HEK293 (cell line): Measurements from ENCODE around the gene OR2M4.
"Not testable (repeated sequence)": the region's sequence is repeated elsewhere in the genome, so short reads cannot be mapped to it uniquely, and the experiment has no call there.

Experiments
- CTCF ChIA-PET: fragments of 350-600 bp; formaldehyde crosslinking; extraction: SDS; loops from one replicate; lab custom pipeline; 2021; ENCODE audit warnings: antibody characterized with exemption; lab: Yijun Ruan, JAX
- POLR2A ChIA-PET: fragments of 300-600 bp; formaldehyde crosslinking; extraction: SDS; loops from one replicate; lab custom pipeline; 2020; ENCODE audit warnings: antibody characterized with exemption, inconsistent platforms; lab: Yijun Ruan, JAX
- H3K27ac ChIP-seq: fragments of 200-500 bp; sonication (Bioruptor generic); 2 replicates; pipeline ENCODE4 v1.5.1; 2014; ENCODE audit warnings: low read depth, low read length, control low read depth, inconsistent platforms; ENCODE audit errors: extremely low read depth
- H3K36me3 ChIP-seq, 2 experiments: fragments of 200-500 bp in 1 of 2; sonication (Bioruptor generic) in 1 of 2; 1 replicate in 1 of 2; 2 replicates in 1 of 2; pipeline ENCODE4 v1.5.1; 2014 to 2017; ENCODE audit warnings: inconsistent platforms in 2 of 2, low read length in 2 of 2; ENCODE audit not compliant: control insufficient read depth in 2 of 2, insufficient read depth in 1 of 2
- H3K4me1 ChIP-seq: fragments of 200-500 bp; sonication (Bioruptor generic); 2 replicates; pipeline ENCODE4 v1.5.1; 2014; ENCODE audit warnings: mild to moderate bottlenecking, low read length, inconsistent platforms; ENCODE audit not compliant: control insufficient read depth, insufficient read depth
- H3K4me3 ChIP-seq: 2 replicates; pipeline ENCODE4 v1.5.1; 2011; ENCODE audit warnings: low read depth, mild to moderate bottlenecking, control low read depth, low read length, moderate library complexity
- H3K9me3 ChIP-seq: fragments of 200-500 bp; sonication (Bioruptor generic); 2 replicates; pipeline ENCODE4 v1.5.1; 2014; ENCODE audit warnings: low read depth, low read length, inconsistent platforms; ENCODE audit not compliant: control insufficient read depth, insufficient read depth
- BCL6B ChIP-seq: fragments of 450-650 bp; formaldehyde crosslinking; IDR thresholded peaks from 2 replicates; pipeline ENCODE4 v1.5.1; 2017; ENCODE audit warnings: missing biosample characterization, missing genetic modification characterization
- EGR2 ChIP-seq: fragments of 450-650 bp; formaldehyde crosslinking; IDR thresholded peaks from 2 replicates; pipeline ENCODE4 v1.5.1; 2016; ENCODE audit warnings: low read depth, missing biosample characterization, missing genetic modification characterization
- HOXD13 ChIP-seq: sonication (generic); formaldehyde crosslinking; IDR thresholded peaks from 2 replicates; pipeline ENCODE4 v1.8.0; 2022; ENCODE audit warnings: missing genetic modification reagents, borderline replicate concordance
- OVOL3 ChIP-seq: fragments of 450-650 bp; formaldehyde crosslinking; IDR thresholded peaks from 2 replicates; pipeline ENCODE4 v1.5.1; 2016; ENCODE audit warnings: missing biosample characterization, missing genetic modification characterization
- PBX3 ChIP-seq: sonication (generic); formaldehyde crosslinking; IDR thresholded peaks from 2 replicates; pipeline ENCODE4 v1.8.1; 2022; ENCODE audit warnings: mild to moderate bottlenecking, moderate library complexity, missing genetic modification reagents
- SALL2 ChIP-seq: fragments of 450-650 bp; formaldehyde crosslinking; IDR thresholded peaks from 2 replicates; pipeline ENCODE4 v1.5.0; 2017; ENCODE audit warnings: missing biosample characterization, mild to moderate bottlenecking, missing genetic modification characterization, borderline replicate concordance
- ZBTB1 ChIP-seq: fragments of 450-650 bp; formaldehyde crosslinking; IDR thresholded peaks from 2 replicates; pipeline ENCODE4 v1.5.1; 2016; ENCODE audit warnings: missing biosample characterization, missing genetic modification characterization
- ZEB2 ChIP-seq: fragments of 450-650 bp; formaldehyde crosslinking; IDR thresholded peaks from 2 replicates; pipeline ENCODE4 v1.5.1; 2016; ENCODE audit warnings: missing biosample characterization, missing genetic modification characterization
- ZFP69B ChIP-seq: fragments of 450-650 bp; formaldehyde crosslinking; IDR thresholded peaks from 2 replicates; pipeline ENCODE4 v1.5.1; 2016; ENCODE audit warnings: missing biosample characterization, missing genetic modification characterization
- ZNF133 ChIP-seq: fragments of 450-650 bp; formaldehyde crosslinking; IDR thresholded peaks from 2 replicates; pipeline ENCODE4 v1.5.1; 2016; ENCODE audit warnings: missing biosample characterization, missing genetic modification characterization
- ZNF18 ChIP-seq: fragments of 450-650 bp; formaldehyde crosslinking; IDR thresholded peaks from 2 replicates; pipeline ENCODE4 v1.5.1; 2016; ENCODE audit warnings: missing biosample characterization, missing genetic modification characterization
- ZNF19 ChIP-seq: fragments of 450-650 bp; formaldehyde crosslinking; IDR thresholded peaks from 2 replicates; pipeline ENCODE4; 2016; ENCODE audit warnings: missing biosample characterization, missing genetic modification characterization, low read depth
- ZNF335 ChIP-seq: fragments of 450-650 bp; formaldehyde crosslinking; conservative IDR thresholded peaks from 2 replicates; pipeline ENCODE4 v1.5.1; 2016; ENCODE audit warnings: missing biosample characterization, missing genetic modification characterization
- ZNF416 ChIP-seq: fragments of 450-650 bp; formaldehyde crosslinking; IDR thresholded peaks from 2 replicates; pipeline ENCODE4 v1.5.1; 2016; ENCODE audit warnings: missing biosample characterization, missing genetic modification characterization
- ZNF555 ChIP-seq: fragments of 450-650 bp; formaldehyde crosslinking; conservative IDR thresholded peaks from 2 replicates; pipeline ENCODE4 v1.5.1; 2017; ENCODE audit warnings: missing biosample characterization, mild to moderate bottlenecking, missing genetic modification characterization, inconsistent platforms
- ZNF585B ChIP-seq: fragments of 450-650 bp; formaldehyde crosslinking; IDR thresholded peaks from 2 replicates; pipeline ENCODE4 v1.5.1; 2016; ENCODE audit warnings: missing biosample characterization, missing genetic modification characterization
- ZNF610 ChIP-seq: fragments of 450-650 bp; formaldehyde crosslinking; IDR thresholded peaks from 2 replicates; pipeline ENCODE4 v1.5.1; 2016; ENCODE audit warnings: missing biosample characterization, missing genetic modification characterization, borderline replicate concordance
- ZNF654 ChIP-seq: fragments of 450-650 bp; formaldehyde crosslinking; IDR thresholded peaks from 2 replicates; pipeline ENCODE4 v1.5.1; 2016; ENCODE audit warnings: low read depth, missing biosample characterization, missing genetic modification characterization

Gene OR2M4

GRCh38 chr1:248243204-248243603 lies 12.0 kb downstream of the OR2M4 start:
- CTCF ChIA-PET = no interaction called here
- Histone ChIP-seq H3K27ac (no peak overlapping the region), H3K4me1 (no peaks in the 10 kb centered on the region), H3K9me3 (no peaks in the 10 kb centered on the region), H3K36me3 (no peaks in the 10 kb centered on the region), H3K4me3 (no peak overlapping the region)
- POLR2A ChIA-PET = no interaction called here
- TF ChIP-seq ZNF654 (0 out of 2 replicates have a peak, but pooled peaks have one; percentile 17), ZFP69B (tag by site-specific recombination) (no peak), ZNF335 (tag by site-specific recombination) (no peak), ZNF19 (tag by site-specific recombination) (no peak), SALL2 (tag by site-specific recombination) (no peak)
- TF ChIP-seq, all 188 proteins: peak for 1

GRCh38 chr1:248259309-248259708 lies 28.1 kb downstream of the OR2M4 start:
- H3K36me3 ChIP-seq, H3K4me3 ChIP-seq, POLR2A ChIA-PET, CTCF ChIA-PET, H3K27ac ChIP-seq, H3K4me1 ChIP-seq, H3K9me3 ChIP-seq: not testable (repeated sequence)

- no peaks in the 10 kb centered on the region for H3K9me3 ChIP-seq
These were observed 37.0 kb downstream of the OR2M4 start for GRCh38 chr1:248268178-248268577.

GRCh38 chr1:248273225-248273624 lies 42.0 kb downstream of the OR2M4 start:
- H3K4me3 ChIP-seq, H3K4me1 ChIP-seq, H3K36me3 ChIP-seq, CTCF ChIA-PET, H3K9me3 ChIP-seq, H3K27ac ChIP-seq, POLR2A ChIA-PET: not testable (repeated sequence)

More at GRCh38 chr1:248268178-248268577, 37.0 kb downstream of the OR2M4 start:
- no peaks in the 10 kb centered on the region for H3K4me1 ChIP-seq
- CTCF ChIA-PET = no interaction called here
- no peak overlapping the region for H3K4me3 ChIP-seq
- TF ChIP-seq OVOL3 (tag by site-specific recombination) (no peak), BCL6B (tag by site-specific recombination) (no peak), HOXD13 (no peak), ZNF18 (tag by site-specific recombination) (no peak), EGR2 (tag by site-specific recombination) (no peak)
- TF ChIP-seq, all 188 proteins: peak for 0
- Histone ChIP-seq H3K27ac (no peak overlapping the region), H3K36me3 (no peaks in the 10 kb centered on the region)
- POLR2A ChIA-PET = no interaction called here

GRCh38 chr1:248277876-248278275 lies 46.7 kb downstream of the OR2M4 start, which contains the start of gene OR2T33:
OR2T33 (minus strand) TSS chr1:248277976; CDS start chr1:248273814, 4,162 bp downstream.
- H3K27ac ChIP-seq = no peak within 1 kb of the TSS
- no peak for TF ChIP-seq ZNF610 (tag by site-specific recombination)
- TF ChIP-seq ZEB2 (tag by site-specific recombination) = no peak
- no peak for TF ChIP-seq ZNF133 (tag by site-specific recombination)
- no peak for TF ChIP-seq ZNF585B (tag by site-specific recombination)
- TF ChIP-seq ZNF555 (tag by site-specific recombination) = no peak
- TF ChIP-seq ZBTB1 (tag by site-specific recombination) = no peak
- TF ChIP-seq ZNF416 (tag by site-specific recombination) = no peak
- TF ChIP-seq PBX3 = no peak
- TF ChIP-seq ZNF654 = no peak
- no peaks in the 10 kb centered on the region for H3K36me3 ChIP-seq
- H3K4me3 ChIP-seq = no peak within 1 kb of the TSS
- H3K9me3 ChIP-seq = no peaks in the 10 kb centered on the region
- no peaks in the 10 kb centered on the region for H3K4me1 ChIP-seq
- POLR2A ChIA-PET = no interaction called here
- CTCF ChIA-PET = no interaction called here
